ENCODE measurements around the gene HTR1B.
A peak's percentile ranks its signal among the peaks of the same experiment; 100 is the strongest.

HTR1B gene

GRCh38 chr6:77466055-77466450 lies 2.8 kb upstream of the HTR1B start:
- peak; percentile 66 for TF ChIP-seq CTCF (IDR thresholded peaks at IDR 0.05; ENCODE audit: borderline replicate concordance, control extremely low read depth, extremely low read depth, insufficient read depth, missing control alignments)
- peak; percentile 48 for DNase-seq (ENCODE audit: low spot score)
- in situ Hi-C loops (cut with MboI; ENCODE audit: low sequenced_read_pairs, unreplicated experiment) = loop anchor here (25.0 kb wide), 1 partner anchor 1529 kb away; no protein-coding TSS in a partner anchor

- in situ Hi-C loops (cut with MboI; ENCODE audit: low sequenced_read_pairs, unreplicated experiment) = loop anchor here (25.0 kb wide), 1 partner anchor 1527 kb away; no protein-coding TSS in a partner anchor
- no peak for TF ChIP-seq CTCF (IDR thresholded peaks at IDR 0.05; ENCODE audit: borderline replicate concordance, control extremely low read depth, extremely low read depth, insufficient read depth, missing control alignments)
- DNase-seq (ENCODE audit: low spot score) = no peak
Measured at GRCh38 chr6:77464495-77464867, 1.2 kb upstream of the HTR1B start.

GRCh38 chr6:77463861-77464494 lies 687 bp upstream of the HTR1B start:
- no peak for DNase-seq (ENCODE audit: low spot score)
- in situ Hi-C loops (cut with MboI; ENCODE audit: low sequenced_read_pairs, unreplicated experiment) = loop anchor here (25.0 kb wide), 1 partner anchor 1527 kb away; no protein-coding TSS in a partner anchor
- TF ChIP-seq CTCF (IDR thresholded peaks at IDR 0.05; ENCODE audit: borderline replicate concordance, control extremely low read depth, extremely low read depth, insufficient read depth, missing control alignments) = no peak

- in situ Hi-C loops (cut with MboI; ENCODE audit: low sequenced_read_pairs, unreplicated experiment) = loop anchor here (25.0 kb wide), 1 partner anchor 1525 kb away; no protein-coding TSS in a partner anchor
- DNase-seq (ENCODE audit: low spot score) = no peak
- TF ChIP-seq CTCF (IDR thresholded peaks at IDR 0.05; ENCODE audit: borderline replicate concordance, control extremely low read depth, extremely low read depth, insufficient read depth, missing control alignments) = no peak
Measured at GRCh38 chr6:77462359-77463307, 658 bp downstream of the HTR1B start.

GRCh38 chr6:77461796-77462195 lies 1.5 kb downstream of the HTR1B start:
- in situ Hi-C loops (cut with MboI; ENCODE audit: low sequenced_read_pairs, unreplicated experiment) = loop anchor here (25.0 kb wide), 1 partner anchor 1524 kb away; no protein-coding TSS in a partner anchor
- TF ChIP-seq CTCF (IDR thresholded peaks at IDR 0.05; ENCODE audit: borderline replicate concordance, control extremely low read depth, extremely low read depth, insufficient read depth, missing control alignments) = no peak
- no peak for DNase-seq (ENCODE audit: low spot score)

GRCh38 chr6:77458421-77458820 lies 4.9 kb downstream of the HTR1B start:
- DNase-seq (ENCODE audit: low spot score) = no peak
- in situ Hi-C loops (cut with MboI; ENCODE audit: low sequenced_read_pairs, unreplicated experiment) = loop anchor here (25.0 kb wide), 1 partner anchor 1521 kb away; no protein-coding TSS in a partner anchor
- no peak for TF ChIP-seq CTCF (IDR thresholded peaks at IDR 0.05; ENCODE audit: borderline replicate concordance, control extremely low read depth, extremely low read depth, insufficient read depth, missing control alignments)
